GM10266 (cell line): Measurements from ENCODE around the gene USP48.

Source experiments
- DNase-seq: peaks from one replicate; pipeline ENCODE4 v3.0.0; 2012; ENCODE audit errors: extremely low spot score
- TF ChIP-seq, protein P1 (sequence below): IDR thresholded peaks from 2 replicates; pipeline ENCODE4 v1.5.1; 2012; ENCODE audit warnings: mild to moderate bottlenecking, low read depth; ENCODE audit not compliant: control insufficient read depth, insufficient read depth; ENCODE audit errors: missing control alignments

USP48 gene

DNA sequence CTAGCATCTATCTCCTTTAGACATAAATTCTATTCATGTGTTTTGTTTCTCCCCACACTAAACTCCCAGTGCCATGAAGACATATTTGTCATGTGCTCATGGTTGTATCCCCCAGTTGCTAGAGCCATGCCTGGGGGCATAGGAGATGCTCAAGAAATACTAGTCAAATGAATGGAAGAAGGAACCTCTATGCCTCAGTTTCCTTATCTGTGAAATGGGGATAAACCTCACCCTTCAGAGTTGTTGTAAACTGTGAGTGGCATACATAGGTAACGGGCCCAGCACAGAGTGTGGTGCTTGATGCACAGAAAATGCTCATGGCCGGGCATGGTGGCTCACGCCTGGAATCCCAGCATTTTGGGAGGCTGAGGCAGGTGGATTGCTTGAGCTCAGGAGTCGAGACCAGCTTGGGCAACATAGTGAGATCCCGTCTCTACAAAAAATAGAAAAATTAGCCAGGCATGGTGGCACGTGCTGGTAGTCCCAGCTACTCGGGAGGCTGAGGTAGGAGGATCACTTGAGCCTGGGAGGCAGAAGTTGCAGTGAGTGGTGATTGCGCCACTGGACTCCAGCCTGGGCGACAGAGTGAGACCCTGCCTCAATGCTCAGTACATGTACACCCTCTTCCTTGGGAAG lies 37.8 kb upstream of the USP48 start:
- TF ChIP-seq, protein P1, sequence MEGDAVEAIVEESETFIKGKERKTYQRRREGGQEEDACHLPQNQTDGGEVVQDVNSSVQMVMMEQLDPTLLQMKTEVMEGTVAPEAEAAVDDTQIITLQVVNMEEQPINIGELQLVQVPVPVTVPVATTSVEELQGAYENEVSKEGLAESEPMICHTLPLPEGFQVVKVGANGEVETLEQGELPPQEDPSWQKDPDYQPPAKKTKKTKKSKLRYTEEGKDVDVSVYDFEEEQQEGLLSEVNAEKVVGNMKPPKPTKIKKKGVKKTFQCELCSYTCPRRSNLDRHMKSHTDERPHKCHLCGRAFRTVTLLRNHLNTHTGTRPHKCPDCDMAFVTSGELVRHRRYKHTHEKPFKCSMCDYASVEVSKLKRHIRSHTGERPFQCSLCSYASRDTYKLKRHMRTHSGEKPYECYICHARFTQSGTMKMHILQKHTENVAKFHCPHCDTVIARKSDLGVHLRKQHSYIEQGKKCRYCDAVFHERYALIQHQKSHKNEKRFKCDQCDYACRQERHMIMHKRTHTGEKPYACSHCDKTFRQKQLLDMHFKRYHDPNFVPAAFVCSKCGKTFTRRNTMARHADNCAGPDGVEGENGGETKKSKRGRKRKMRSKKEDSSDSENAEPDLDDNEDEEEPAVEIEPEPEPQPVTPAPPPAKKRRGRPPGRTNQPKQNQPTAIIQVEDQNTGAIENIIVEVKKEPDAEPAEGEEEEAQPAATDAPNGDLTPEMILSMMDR = no peak
- DNase-seq = no peak

DNA sequence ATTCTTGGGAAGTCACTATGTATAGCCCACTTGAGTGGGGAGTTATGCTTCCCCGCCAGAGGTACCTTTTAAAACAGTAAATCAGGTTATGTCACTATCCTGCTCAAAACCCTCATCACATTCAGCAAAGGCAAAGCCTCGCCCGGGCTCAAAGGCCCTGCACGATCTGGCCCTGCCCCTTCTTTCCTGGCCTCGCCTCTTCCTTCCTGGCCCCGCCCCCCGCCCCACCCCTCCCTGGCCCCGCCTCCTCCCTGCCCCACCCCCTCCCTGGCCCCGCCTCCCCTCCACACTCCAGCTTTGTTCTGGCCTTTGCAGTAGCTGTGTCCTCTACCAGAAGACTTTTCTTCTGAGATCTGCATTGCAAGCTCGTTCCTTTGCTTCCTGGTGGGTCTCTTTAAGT lies 35.7 kb upstream of the USP48 start:
- TF ChIP-seq, protein P1 = no peak
- DNase-seq = peak; percentile 92

DNA sequence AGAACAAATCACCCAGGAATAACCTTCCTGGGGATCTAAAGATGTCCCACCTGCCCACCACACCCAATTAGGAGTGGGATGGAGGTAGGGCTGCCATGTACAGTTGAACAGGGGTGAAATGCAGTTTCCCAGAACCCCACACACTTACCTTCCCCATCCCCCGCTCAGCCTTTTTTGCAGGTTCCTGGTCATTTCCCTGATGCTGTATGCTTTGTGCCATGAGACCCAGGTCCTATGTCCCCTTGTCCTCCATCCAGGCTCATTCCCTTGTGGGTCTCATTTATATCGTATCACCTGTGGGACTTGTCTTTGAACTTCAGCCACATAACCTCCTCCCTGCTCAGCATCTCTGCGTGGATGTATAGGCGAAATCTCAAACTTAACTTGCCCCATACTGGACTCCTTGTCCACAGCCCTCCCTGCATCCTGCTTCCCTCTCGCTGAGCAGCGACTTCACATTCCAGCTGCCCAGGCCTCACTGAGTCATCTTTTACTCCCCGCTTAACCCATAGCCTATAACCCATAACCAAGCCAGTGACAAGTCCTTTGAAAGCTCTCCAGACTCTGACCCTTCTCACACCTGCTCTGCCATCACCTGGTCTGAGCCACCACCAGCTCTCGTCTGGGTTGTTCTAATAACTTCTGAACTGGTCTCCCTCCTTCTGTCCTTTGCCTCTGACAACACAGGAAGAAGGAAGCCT lies 33.8 kb upstream of the USP48 start:
- TF ChIP-seq, protein P1 = no peak
- peak; percentile 16 for DNase-seq

DNA sequence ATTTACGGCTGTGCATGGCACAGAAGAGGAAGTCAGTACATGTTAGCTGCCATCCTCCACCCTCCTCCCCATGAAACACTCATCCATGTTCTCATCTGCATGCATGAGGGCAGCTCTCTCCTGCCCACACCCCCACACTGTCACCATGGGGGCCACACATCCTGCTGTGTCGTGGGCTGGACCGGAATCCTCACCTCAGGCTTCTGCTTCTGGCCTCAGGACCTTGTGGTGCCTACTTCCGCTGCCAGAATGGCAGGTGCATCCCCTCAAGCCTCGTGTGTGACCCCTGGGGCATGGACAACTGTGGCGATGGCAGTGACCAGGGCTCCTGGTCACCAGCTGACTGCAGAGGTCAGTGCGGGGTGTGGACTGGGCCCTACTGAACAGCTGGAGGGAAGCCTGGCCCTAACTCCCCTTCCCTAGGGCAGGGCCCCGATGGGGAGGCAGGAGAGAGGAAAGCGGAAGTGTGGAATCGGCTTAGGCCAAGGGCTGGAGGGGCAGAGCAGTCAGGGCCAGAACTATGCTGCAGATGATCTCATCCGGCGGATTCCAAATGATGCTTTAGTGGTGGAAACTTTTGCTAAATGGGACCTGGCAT lies 32.9 kb upstream of the USP48 start:
- peak; percentile 17 for DNase-seq
- TF ChIP-seq, protein P1 = no peak

DNA sequence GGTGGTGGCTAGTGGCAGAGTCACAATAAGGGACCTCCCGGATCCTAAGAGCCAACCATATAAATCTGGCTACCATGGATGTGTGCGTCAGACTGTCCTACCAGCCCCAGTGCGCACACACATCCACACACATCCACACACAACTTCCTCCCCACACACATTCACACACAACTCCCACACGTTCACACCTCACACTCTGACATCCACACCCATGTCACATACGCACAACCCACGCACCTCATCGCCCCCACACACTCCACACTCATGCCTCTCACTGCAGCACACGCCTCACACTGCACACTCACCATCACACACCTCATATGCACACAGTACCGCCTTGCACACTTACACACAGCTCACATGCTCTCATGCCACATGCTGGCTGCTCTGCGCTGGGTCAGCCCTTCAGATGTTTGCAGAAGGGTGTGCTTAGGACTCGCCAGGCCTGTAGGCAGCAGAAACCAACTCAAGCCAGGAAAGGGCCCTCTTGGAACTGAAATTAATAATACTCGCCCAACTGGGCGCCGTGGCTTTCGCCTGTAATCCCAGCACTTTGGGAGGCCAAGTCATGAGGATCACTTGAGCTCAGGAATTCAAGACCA lies 32.1 kb upstream of the USP48 start:
- DNase-seq = peak; percentile 12
- TF ChIP-seq, protein P1 = no peak

DNA sequence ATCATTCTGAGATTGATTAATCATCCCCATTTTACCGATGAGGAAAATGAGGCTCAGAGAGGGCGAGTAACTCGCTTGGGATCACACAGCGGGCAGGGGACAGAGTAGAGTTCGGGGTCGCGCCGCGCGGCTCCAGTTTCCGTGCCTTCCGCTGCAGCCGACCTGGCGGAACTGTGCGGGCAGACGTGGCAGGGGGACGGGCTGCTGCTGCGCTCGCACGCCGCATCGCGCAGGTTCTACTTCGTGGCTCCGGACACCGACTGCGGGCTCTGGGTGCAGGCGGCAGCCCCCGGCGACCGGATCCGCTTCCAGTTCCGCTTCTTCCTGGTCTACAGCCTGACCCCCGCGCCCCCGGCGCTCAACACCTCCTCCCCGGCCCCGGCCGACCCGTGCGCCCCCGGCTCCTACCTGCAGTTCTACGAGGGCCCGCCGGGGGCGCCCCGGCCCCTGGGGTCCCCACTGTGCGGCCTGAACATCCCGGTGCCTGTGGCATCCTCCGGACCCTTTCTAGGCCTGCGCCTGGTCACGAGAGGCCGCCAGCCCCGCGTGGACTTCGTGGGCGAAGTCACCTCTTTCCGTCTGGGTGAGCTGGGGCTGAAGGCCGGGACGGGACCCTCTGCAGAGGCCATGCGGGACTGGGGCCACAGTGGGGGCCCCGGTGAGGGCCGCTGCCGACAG lies 31.4 kb upstream of the USP48 start:
- TF ChIP-seq, protein P1 = peak; percentile 37
- peak; percentile 79 for DNase-seq
